HT1080 (cell line): Measurements from ENCODE around the gene ZBTB46. TPM values are rescaled to one million over a fixed set of nuclear protein-coding genes. Genes with fewer than 3 reads are reported as not detected.

ENCODE experiments used
- DNase-seq: peaks from one replicate; pipeline ENCODE4 v3.0.0-alpha.2; 2015; ENCODE audit warnings: low read depth
- small RNA-seq: library from RNA; depleted of rRNA; stranded (forward); fragments of <200 nt; gene quantifications from one replicate; pipeline ENCODE3, GENCODE V24; 2014
- total RNA-seq: library from RNA; depleted of rRNA; stranded (reverse); fragments of >200 nt; shearing (Covaris generic); gene quantifications from 2 replicates; pipeline ENCODE4 v1.2.3, GENCODE V29; 2014; rRNA removed

The ZBTB46 gene
- total RNA-seq, 1 experiment from 2014 or later, result 0.19 TPM

- no peak for DNase-seq
Measured at GRCh38 chr20:63697357-63697867, 133.7 kb downstream of the ZBTB46 start.

- DNase-seq, result no peak
Measured at GRCh38 chr20:63696628-63697356, 134.3 kb downstream of the ZBTB46 start, which contains the start of gene TNFRSF6B. TNFRSF6B (plus strand) TSS chr20:63696652; CDS start chr20:63696768, 116 bp downstream.

- no peak for DNase-seq
Measured at GRCh38 chr20:63696306-63696627, 134.8 kb downstream of the ZBTB46 start.

- no peak for DNase-seq
Measured at GRCh38 chr20:63695424-63696305, 135.4 kb downstream of the ZBTB46 start.

GRCh38 chr20:63694584-63695423, 136.3 kb downstream of the ZBTB46 start:
- DNase-seq, result no peak

- no peak for DNase-seq
Measured at GRCh38 chr20:63693733-63694583, 137.1 kb downstream of the ZBTB46 start.

Small RNA genes lying within 50 kb of the gene (small RNA-seq; reads per million reads assigned to genes)
- gene LIME1 (not detected), gene TNFRSF6B (not detected)

Other genes starting within 250 kb of the ZBTB46 start
- gene GMEB2, start 204.2 kb downstream of the ZBTB46 start, total RNA-seq, result 18.3 and 22.0 TPM in 2 replicates
- 30.9 and 33.2 TPM in 2 replicates for gene STMN3, start 177.8 kb downstream of the ZBTB46 start, total RNA-seq
- gene RTEL1, start 173.0 kb downstream of the ZBTB46 start, total RNA-seq, result 13.1 and 19.3 TPM in 2 replicates
- 5.9 and 7.2 TPM in 2 replicates for gene TNFRSF6B, start 134.6 kb downstream of the ZBTB46 start, total RNA-seq
- 44.6 and 46.2 TPM in 2 replicates for gene ARFRP1, start 123.3 kb downstream of the ZBTB46 start, total RNA-seq
- gene ZGPAT, start 123.2 kb downstream of the ZBTB46 start, total RNA-seq, result 29.1 and 29.6 TPM in 2 replicates
- gene LIME1, start 94.6 kb downstream of the ZBTB46 start, total RNA-seq, result 5.8 and 10.3 TPM in 2 replicates
- 39.8 and 49.2 TPM in 2 replicates for gene SLC2A4RG, start 91.5 kb downstream of the ZBTB46 start, total RNA-seq
- gene ABHD16B, start 30.2 kb upstream of the ZBTB46 start, total RNA-seq, result not detected in 2 replicates
- gene TPD52L2, start 34.0 kb upstream of the ZBTB46 start, total RNA-seq, result 119 and 120 TPM in 2 replicates
- 51.4 and 60.0 TPM in 2 replicates for gene DNAJC5, start 63.9 kb upstream of the ZBTB46 start, total RNA-seq
- gene UCKL1, start 125.2 kb upstream of the ZBTB46 start, total RNA-seq, result 17.1 and 26.0 TPM in 2 replicates
- 16.4 and 18.7 TPM in 2 replicates for gene ZNF512B, start 138.7 kb upstream of the ZBTB46 start, total RNA-seq
- 3.6 and 7.6 TPM in 2 replicates for gene SAMD10, start 148.4 kb upstream of the ZBTB46 start, total RNA-seq
- gene PRPF6, start 149.9 kb upstream of the ZBTB46 start, total RNA-seq, result 60.8 and 66.3 TPM in 2 replicates
- 0.42 and 0.50 TPM in 2 replicates for gene C20orf204, start 204.9 kb upstream of the ZBTB46 start, total RNA-seq
- 0.11 and 0.57 TPM in 2 replicates for gene SOX18, start 218.4 kb upstream of the ZBTB46 start, total RNA-seq
- 13.4 and 16.7 TPM in 2 replicates for gene TCEA2, start 231.9 kb upstream of the ZBTB46 start, total RNA-seq
- gene RGS19, start 248.3 kb upstream of the ZBTB46 start, total RNA-seq, result 37.1 and 37.3 TPM in 2 replicates
- gene OPRL1, start 248.8 kb upstream of the ZBTB46 start, total RNA-seq, result 0.33 and 0.43 TPM in 2 replicates